GM21526 (cell line): Measurements from ENCODE around the gene B4GALNT4.

ENCODE experiments used
- ATAC-seq: cut with Tn5 transposase; IDR thresholded peaks from one replicate; pipeline ENCODE4 v1.9.1; 2021; ENCODE audit warnings: moderate library complexity; ENCODE audit not compliant: unreplicated experiment, low FRiP score

B4GALNT4 gene

DNA sequence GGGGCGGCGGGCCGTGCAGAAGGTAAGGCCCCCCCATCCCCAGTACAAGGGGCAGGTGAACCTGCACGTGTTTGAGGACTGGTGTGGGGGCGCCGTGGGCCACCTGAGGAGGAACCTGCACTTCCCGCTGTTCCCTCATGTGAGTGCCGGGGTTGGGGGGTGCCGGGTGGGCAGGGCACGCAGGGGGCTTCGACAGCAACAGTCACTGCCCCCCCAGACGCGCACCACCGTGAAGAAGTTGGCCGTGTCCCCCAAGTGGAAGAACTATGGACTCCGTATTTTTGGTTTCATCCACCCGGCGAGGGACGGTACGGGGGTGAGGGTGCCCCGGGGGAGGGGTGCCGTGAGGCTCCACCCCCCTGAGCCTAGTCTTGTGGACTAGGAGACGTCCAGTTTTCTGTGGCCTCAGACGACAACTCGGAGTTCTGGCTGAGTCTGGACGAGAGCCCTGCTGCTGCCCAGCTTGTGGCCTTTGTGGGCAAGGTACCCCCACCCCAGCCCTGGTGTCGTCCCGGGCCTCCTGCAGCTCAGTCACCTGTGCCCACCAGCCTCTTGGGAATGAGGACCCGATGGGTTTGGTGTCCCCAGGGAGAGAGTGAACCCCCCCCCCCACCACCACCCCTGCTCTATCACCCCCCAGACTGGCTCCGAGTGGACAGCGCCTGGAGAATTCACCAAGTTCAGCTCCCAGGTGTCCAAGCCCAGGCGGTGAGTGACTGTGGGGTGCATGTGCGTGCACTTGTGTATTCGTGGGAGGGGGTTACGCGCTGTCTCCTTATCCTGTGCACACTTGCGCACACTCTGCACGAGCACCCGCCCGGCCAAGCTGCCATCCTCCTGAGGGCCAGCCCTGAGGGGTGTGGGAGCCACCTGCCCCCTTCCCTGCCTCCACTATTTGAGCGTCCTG, 3.8 kb downstream of the B4GALNT4 start:
- ATAC-seq = no peak

DNA sequence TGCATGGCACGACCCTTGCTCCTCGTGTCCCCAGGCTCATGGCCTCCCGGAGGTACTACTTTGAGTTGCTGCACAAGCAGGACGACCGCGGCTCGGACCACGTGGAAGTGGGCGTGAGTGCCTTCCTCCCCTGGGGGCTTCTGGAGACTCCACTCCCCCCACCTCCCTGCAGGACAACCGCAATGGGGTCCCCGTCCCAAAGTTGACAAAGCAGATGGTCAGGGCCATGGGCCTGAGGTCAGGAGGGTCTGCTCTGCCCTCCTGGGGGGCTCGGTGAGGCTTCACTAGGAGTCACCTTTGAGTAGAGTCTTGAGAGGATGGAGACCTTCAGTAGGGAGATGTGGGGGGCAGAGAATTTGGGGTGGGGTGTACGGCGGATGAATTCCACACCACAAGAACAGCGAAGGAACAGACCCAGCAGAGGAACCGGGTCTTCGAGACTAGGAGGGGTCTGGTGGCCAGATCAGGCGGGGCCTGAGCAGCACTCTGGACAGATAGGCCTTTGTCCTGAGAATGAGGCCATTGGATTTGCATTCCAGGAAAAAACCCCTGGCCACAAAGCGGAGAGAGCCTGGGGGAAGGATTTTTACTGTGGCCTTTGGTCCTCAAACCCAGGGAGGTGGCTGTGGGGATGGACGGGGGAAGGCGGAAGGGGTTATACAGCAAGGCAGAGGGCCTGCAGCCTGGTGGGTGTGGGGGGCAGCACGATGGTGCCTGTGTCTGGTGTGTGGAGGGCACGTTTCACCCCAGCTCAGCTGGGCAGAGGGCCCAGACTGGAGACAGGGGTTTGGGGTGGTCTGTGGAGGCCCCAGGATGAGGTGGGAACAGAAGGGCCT, 4.6 kb downstream of the B4GALNT4 start:
- ATAC-seq = no peak

DNA sequence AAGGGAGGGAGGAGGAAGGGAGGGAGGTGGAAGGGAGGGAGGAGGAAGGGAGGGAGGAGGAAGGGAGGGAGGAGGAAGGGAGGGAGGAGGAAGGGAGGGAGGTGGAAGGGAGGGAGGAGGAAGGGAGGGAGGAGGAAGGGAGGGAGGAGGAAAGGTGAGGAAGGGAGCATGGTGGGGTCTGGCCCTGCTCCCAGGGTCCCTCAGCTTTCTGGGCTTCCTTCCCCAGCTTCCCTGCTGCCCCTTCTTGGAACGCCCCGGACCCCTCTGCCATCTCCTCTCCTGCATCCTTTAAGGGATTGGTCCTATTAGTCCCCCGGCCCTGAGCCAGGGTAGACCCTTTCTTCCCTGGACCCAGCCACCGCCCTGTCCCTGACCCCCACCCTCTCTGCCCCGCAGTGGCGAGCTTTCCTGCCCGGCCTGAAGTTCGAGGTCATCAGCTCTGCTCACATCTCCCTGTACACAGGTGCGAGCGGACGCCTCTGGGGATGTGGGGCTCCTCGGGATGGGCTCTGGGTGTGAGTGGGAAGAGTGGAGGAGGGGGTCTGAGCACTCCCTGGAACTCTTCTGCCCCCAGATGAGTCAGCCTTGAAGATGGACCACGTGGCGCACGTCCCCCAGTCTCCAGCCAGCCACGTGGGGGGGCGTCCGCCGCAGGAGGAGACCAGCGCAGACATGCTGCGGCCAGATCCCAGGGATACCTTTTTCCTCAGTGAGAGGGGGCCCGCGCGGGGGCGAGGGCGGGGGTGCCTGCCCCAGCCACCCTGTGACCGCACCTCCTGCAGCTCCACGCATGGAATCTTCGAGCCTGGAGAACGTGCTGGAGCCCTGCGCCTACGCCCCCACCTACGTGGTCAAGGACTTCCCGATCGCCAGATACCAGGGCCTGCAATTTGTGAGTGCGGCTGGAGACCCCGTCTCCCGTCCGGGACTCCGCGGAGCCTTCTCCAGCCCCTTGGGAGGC, 6.0 kb downstream of the B4GALNT4 start:
- ATAC-seq = no peak

DNA sequence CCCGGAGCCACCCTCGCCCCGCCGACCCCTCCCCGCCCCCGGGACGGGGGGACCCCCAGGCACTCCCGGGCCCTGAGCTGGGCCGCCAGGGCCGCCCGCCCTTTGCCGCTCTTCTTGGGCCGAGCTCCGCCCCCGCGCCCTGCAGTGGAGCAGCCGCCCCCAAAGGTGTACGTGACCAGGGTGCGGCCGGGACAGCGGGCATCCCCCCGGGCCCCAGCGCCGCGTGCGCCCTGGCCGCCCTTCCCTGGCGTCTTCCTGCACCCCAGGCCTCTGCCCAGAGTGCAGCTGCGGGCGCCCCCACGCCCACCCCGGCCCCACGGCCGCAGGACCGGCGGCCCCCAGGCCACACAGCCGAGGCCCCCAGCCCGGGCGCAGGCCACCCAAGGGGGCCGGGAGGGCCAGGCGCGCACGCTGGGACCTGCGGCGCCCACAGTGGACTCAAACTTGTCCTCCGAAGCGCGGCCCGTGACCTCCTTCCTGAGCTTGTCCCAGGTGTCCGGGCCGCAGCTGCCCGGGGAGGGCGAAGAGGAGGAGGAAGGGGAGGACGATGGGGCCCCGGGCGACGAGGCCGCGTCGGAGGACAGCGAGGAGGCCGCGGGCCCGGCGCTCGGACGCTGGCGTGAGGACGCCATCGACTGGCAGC, 7.4 kb downstream of the B4GALNT4 start:
- ATAC-seq = no peak

DNA sequence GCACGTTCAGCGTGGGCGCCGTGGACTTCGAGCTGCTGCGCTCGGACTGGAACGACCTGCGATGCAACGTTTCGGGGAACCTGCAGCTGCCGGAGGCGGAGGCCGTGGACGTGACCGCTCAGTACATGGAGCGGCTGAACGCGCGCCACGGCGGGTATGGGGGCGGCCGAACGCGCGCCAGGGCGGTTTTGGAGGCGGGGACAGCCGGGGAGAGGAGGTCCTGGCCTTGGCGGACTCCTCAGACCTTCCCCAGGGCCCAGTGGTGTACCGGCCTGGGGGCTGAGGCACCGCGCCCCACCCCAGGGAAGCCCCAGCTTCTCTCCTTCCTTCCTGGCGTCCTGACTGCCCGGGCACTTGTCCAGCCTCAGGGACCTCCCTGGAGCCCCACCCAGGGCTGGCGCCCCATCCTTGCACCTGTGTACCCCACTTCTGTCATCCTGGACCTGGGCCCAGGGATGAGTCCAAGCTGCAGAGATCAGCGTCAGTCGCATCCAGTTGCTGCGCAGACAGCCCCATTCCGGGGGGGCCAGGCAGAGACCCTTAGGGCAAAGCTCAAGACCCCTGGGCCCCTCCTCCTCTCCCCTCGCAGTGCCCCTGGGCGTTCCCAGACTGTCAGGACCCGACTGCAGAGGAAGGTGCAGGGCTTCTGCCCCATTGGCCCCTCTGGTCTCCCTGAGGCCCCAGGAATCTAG, 8.0 kb downstream of the B4GALNT4 start:
- ATAC-seq = no peak

DNA sequence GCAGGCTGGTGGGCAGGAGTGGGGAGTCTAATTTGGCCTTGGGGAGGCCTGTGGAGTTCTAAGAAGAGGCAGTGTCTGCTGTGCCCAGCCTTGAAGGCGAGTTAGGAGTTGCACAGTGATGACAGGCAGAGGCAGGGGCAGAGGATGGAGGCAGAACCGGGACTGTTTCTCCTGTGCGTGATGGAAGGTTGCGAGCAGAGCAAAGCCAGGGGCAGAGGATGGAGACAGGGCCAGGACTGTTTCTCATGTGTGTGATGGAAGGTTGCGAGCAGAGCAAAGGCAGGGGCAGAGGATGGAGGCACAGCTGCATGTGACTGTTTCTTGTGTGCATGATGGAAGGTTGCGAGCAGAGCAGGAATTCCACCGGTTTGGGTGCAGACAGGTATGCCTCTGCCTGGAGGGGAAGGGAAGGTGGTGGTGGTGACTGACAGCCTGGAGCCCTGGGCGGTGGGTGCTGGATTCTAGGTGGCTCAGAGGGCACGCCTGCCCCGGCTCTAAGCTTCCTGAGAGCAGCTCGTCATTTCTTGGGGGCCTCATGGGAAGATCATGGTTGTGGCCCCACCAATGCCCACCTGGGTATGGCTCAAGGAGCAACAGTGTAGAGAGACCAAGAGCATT, 8.7 kb downstream of the B4GALNT4 start:
- ATAC-seq = no peak

DNA sequence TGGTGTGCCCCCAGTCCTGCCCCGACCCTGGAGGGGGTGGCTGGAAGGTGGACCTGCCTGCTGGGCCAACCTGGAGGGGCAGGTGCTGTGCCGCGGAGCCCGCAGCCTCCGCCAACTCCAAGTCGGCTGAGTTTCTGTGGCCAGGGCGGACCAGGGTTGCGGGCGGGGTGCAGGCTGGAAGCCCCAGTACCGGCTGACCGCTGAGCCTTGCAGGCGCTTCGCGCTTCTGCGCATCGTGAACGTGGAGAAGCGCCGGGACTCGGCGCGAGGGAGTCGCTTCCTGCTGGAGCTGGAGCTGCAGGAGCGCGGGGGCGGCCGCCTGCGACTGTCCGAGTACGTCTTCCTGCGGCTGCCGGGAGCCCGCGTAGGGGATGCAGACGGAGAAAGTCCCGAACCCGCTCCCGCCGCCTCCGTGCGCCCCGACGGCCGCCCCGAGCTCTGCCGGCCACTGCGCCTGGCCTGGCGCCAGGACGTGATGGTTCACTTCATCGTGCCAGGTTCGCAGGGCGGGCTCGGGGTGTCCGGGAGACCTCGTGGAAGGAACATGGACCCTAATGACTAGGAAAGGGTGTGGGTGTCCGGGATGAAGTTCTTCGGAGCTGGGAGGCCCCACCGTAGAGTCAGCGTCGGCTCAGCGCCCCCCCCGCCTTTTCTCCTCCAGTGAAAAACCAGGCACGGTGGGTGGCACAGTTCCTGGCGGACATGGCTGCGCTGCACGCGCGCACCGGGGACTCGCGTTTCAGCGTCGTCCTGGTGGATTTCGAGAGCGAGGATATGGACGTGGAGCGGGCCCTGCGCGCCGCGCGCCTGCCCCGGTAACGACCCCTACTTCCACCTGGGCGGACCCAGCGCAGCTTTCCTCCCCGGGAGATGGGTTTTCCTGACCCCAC, 10.2 kb downstream of the B4GALNT4 start:
- no peak for ATAC-seq

DNA sequence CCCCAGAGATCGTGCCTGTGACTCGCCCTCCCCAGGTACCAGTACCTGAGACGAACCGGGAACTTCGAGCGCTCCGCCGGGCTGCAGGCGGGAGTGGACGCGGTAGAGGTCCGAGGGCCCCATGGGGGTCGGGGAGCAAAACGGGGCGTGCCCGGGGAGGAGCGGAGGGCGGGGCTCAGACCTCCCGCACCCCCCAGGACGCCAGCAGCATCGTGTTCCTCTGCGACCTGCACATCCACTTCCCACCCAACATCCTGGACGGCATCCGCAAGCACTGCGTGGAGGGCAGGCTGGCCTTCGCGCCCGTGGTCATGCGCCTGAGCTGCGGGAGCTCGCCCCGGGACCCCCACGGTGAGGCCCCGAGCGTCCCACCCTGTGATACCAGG, 10.8 kb downstream of the B4GALNT4 start:
- ATAC-seq = no peak

DNA sequence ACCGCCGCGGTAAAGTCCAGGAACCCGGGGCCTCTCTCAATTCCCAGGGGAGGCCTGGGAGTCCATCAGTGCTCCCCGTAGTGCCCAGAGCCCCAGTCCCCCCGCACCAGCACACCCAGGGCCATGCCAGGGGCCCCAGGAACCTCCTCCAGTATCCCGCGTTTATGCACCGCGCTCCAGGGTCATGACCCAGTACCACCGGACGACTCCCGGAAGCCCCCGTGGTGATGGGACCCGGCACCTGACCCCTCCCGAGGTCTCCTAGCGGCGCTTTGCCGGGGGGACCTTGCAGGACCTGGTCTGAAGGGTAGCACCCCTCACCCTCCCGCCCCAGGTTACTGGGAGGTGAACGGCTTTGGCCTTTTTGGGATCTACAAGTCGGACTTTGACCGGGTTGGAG, 11.2 kb downstream of the B4GALNT4 start:
- no peak for ATAC-seq

DNA sequence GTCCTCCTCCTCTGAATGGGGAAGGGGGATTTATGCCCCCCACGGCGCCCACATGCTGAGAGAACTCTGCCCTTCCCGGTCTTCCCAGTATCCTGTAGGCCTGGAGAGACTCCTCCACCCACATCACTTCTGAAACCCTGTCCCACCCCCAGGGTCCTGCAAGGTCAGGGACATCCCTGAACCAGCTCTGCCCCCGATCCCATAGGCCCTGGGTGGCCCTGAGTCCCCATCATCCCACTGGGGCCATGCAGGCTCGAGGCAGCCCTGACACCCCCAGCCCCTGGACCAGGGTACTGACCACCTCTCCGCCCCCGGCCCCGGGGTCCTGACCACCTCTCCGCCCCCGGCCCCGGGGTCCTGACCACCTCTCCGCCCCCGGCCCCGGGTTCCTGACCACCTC, 11.7 kb downstream of the B4GALNT4 start:
- no peak for ATAC-seq

DNA sequence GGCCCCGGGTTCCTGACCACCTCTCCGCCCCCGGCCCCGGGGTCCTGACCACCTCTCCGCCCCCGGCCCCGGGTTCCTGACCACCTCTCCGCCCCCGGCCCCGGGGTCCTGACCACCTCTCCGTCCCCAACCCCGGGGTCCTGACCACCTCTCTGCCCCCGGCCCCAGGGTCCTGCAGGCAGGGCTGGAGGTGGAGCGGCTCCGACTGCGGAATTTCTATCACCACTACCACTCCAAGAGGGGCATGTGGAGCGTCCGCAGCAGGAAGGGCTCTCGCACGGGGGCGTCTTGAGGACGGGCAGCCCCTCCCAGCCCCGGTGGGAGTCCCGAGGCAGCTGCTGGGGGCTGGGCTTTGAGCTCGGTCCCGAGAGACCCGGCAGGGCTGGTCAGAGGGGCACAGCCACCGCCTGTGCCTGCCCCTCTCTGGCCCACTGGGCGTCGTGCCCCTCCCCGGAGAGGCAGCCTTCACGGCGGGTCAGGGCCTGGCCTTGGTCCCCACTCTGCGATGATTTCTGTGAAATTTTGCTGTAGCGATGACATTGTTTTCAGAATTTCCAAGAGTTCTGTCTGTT, 12.3 kb downstream of the B4GALNT4 start:
- ATAC-seq = no peak

DNA sequence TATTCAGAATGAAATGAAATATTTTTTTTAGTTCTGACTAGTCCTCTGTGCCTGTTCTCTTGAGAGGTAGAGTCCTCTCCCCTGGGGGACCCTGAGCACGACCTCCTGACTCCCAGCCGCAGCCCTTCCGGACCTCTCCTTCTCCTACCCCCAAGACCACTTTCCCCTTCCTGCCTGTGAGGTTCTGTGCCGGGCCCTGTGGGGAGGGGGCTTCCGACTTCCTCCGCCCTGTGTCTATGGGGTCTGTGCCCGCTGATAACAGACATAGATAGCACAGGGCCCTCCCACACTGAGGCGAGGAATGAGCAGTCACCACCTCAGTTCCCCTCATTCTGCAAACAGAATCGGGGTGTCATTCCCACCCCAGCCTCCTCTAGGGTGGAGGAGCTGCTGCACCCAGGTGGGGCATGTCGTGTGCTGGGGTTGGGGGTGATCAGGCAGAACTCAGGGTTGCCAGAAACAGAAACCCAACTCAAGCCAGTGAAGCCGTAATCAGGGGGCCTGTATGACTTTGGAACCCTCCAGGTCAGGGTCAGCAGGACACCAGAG, 12.9 kb downstream of the B4GALNT4 start:
- ATAC-seq = no peak

DNA sequence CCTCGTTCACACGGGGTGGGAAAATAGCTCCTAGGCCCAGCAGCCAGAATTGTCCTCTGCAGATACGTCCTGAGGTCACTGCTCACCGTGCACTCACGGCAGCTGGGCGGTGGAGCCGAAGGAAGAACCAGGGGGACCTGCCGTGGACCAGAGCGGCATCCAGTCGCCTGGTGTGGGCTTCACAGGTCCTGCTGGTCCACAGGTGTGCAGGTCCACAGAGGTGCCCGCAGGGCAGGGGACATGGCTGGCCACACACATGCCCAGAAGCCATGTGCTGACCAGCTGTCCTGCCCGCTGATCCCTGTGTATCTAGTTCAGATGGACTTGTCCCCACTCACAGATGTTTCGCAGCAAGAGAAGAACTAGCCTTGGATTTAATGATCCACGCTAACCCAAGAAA, 14.1 kb downstream of the B4GALNT4 start:
- no peak for ATAC-seq

DNA sequence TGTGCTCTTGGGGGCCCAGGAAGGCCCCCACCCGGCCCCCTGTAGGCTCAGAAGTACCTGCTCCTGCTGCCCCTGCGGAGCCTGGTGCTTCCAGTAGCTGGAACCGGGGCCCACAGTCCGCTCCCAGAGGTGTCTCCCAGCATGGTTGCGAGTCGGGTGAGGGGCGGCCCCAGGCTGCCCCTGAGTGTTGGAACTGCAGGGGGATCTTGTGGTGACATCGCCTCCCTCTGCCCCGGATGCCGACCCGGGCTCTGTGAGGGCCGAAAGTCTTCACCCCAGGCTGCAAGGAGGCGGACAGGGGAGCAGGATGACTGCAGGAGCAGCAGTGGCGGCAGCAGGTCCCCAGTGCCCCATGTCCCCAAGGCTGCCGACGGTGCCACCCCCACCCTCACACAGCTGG, 15.2 kb downstream of the B4GALNT4 start:
- no peak for ATAC-seq

DNA sequence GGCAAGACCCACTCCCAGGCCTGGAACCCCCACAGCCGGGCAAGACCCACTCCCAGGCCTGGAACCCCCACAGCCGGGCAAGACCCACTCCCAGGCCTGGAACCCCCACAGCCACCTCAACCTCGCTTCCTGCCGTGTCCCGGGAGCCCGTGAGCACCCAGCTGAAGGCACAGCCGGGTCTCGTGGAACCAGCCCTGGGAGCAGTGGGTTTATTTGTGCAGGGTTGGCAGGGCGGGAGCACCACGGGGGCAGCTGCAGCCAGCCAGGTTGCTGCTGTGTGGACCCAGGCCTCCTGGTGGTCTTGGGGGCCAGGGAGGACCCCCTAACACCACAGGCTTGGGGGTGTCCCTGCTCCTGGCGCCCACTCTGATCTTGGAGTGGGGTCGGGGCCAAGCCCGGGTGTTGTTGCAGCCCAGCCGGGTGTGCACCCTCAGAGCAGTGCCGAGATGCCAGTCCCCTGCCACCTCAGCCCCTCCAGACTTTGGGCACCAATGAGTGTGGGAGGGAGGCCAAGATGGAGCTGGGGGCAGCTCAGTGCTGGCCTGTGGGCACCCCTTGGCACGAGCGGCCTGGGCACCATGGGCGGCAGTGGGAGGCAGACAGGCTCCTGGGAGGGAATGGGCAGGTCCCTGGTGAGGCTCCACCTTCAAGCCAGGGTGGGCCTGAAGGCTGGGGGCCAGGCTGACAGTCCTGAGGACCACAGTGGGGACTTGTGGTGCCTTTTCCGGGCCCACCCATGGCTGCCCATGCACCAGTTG, 16.5 kb downstream of the B4GALNT4 start:
- ATAC-seq = no peak

DNA sequence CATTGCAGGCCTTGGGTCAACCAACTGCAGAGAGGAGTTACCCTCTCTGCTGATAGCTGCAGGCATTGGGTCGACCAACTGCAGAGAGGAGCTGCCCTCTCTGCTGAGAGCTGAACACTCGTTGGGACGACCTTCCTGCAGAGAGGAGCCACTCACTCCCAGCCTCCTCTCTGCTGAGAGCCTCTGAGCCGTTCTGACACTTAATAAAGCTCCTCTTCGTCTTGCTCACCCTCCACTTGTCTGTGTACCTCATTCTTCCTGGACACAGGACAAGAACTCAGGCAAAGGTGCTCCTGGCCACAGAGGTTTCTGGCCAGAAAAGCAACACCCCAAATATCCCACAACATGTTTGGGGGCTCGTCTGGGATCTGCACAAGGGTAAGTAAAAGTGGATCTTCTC, 17.2 kb downstream of the B4GALNT4 start:
- no peak for ATAC-seq
